EL (cell line): ENCODE results near the gene APBA2.

Experiments
- DNase-seq: peaks from one replicate; pipeline ENCODE4 v3.0.0-alpha.2; 2016

APBA2 gene

DNA sequence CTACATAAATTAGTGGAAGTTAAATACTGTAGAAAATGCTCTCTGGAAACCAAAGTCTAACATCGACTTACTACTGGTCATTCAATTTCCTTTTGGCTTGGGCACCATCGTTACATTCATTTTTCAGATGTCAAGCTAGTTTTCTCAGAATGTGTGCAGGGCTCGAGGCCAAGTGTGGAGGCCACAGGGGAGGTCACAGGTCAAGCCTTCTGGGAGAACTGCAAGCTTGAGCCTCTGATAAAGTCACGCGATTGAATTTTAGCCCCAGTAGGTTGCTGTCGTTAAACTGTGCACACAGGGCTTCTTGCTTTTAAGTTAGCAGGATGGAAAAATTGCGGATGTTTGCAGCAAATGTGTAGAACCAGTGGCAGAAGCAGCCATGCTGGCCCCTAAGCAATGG lies 182.2 kb downstream of the APBA2 start:
- DNase-seq, result no peak

DNA sequence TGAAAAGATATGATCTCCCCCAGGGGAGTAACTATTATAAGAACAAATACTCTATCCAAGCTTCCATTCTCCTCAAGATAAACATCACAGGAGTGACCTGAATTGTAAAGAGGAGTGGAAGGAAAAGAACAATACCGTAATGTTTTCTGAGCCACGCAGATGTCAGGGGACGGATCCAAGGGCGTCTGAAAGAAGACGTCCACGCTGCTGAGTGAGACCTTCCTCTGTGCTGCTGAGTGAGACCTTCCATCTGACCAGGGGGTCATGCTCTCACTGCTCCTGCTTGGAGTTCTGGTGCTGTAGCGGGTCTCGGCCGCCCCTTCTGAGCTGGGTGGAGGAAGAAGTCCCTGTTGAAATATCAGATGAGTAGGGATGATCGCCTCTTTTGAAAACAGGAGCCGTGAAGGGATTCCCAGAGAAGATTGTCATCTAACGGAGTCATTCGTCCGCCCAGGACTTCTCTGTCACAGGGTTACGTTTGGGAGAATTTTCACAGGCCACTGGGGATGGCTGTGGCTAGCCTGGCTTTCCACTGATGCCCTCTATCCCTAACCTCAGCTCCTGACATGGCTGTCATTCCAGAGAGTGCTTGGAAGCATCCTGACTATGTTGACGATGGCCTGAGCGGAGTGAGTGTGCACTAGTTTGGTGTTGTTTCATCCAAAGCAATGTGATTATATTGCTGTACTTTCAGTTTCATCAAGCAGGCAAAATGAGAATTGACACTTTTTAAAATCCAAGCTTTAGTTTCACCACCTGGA lies 184.9 kb downstream of the APBA2 start:
- DNase-seq, result no peak

DNA sequence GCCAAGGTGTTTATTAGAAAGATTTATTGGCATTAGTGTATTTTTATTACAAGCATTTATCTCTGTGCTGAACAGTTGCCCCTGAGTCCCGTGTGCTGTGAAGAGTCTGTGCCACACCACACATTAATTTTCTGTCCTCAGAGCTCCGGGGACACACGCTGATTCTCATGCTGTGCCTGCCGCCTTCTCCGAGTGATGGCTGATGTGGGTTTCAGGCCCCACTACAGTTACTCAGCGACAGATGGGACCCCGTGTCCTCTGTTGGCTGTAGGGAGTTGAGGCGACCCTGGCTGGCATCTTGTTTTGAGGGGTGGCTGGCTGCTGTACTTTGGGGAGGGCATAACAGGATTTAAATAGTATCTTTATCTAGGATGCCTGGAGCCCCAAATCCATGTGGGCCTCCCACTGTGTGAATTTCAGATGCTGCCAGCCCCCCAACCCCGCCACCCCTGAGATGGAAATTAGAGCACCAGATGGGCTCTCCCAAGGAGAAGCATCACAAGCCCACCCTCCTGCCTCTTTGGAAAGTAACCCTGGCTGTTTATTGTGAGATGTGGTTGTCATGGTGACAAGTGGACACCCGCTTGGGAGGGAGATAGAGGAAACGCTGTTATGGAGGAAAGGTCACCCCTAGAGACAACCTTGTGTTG lies 185.6 kb downstream of the APBA2 start:
- no peak for DNase-seq

DNA sequence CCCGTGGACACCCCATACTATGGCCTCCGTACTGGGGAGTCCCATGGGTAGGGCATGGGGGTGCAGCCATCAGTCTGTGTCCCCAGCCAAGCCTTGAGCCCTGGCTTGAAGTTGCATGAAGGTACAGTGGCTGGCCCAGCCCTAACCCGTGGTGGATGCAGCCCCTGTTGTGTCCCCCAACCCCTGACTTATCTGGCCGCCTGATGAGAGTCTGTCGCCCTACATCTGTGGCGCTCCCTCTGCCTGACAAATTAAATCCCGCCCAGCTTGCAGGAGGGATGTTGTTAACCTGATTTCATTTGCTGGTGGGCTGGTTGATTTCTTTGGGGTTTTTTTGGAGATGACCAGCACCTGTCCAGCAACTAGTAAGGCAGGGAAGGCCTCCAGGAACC lies 186.1 kb downstream of the APBA2 start:
- DNase-seq, result no peak

DNA sequence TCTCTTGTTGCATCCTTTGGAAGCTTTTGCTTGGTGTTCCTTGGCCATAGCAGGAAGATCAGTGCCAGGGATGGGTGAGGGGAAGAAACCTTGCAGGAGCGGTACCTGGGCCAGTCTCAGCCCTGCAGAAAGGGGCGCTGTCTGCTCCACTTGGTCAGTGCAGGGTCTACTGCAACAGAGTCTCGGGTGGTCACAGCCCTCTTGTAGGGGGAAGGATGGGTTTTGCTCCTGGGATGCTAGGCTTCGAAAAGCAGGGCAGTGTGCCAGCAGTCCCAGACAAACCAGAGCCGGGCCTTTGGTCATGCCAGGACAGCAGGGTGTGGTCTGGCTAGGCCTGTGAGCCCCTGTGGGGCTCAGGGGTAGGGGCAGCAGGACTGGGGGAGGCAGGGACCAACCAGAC lies 186.7 kb downstream of the APBA2 start:
- DNase-seq, result no peak

DNA sequence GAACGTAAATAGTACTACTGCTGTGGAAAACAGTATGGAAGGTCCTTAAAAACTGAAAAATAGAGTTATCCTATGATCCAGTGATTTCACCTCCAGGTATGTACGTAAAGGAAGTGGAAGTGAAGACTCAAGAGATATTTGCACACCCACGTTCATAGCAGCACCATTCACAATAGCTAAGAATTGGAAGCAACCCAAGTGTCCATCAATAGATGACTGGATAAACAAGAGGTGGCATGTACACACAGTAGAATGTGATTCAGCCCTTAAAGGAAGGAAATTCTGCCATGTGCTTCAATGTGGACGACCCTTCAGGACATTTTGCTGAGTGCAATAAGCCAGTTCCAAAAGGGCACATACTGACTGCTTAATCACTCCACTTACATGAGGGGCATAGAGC lies 188.3 kb downstream of the APBA2 start:
- DNase-seq, result no peak

DNA sequence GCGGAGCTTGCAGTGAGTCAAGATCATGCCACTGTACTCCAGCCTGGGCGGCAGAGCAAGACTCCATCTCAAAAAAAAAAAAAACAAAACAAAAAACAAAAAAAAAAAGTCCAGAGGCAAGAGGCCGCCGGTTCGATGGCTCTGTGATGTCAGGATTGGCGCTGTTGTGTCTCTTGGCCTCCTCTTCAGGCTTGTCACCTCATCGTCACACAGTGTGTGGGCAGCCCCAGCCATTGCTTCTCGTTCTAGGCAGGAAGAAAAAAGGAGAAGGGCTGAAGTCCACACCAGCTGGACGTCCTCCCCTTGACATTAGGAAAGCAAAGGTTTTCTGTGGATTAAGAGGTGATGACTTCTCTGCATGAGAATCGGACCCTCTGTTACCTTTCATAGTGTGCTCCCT lies 192.8 kb downstream of the APBA2 start:
- DNase-seq, result no peak

DNA sequence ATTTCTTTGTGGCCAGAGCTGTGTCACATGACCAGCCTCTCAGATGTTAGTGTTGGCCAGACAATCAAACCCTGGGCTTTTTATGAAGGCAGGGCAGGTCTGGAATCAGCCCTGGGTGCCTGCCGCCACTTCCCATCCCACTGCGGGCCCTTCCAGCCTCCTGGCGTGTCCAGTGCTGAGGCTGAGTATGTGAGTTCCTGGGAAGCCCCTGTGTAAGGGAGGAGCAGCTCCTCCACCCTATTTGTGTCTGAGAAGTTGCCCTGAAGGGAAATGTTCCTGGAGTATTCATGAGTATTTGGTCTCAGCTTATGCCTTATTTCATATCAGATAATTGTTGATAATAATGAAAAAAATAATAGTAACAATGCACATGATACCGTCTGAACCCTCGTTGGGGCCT lies 193.7 kb downstream of the APBA2 start:
- DNase-seq, result no peak

DNA sequence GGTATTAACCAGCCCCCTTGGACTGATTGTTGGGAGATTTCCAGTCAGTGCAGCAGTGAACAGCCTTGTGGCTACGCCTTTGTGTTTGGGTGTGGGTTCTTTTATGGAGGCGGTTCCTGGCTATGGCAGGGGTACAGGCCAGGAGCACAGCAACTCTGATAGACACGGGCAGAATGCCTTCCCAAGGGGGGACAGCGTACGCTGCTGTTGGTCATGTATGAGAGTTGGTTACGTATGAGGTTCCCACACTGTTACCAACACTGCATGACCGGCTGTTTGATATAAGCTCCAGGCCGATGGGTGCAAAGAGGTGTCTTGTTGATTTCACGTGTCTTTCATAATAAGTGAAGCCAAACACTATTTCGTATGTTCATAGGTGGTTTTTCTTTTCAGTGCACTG lies 196.0 kb downstream of the APBA2 start:
- no peak for DNase-seq

DNA sequence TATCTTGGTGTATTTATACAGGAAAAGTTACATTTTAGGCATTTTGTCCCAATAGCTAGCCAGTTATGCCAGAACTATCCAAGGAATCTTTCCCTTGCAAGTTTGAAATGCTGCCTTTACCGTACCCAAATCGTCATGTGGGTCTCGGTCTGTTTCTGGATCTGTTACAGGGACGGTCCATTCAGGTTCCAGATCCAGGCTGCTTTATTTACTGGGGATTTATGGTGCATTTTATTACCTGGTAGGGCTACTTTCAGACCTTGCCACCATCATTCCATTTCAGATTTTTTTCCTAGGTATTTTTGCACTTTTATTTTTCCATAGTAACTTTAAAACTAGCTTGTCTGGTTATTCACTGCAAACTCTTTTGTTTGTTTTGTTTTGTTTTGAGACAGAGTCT lies 197.4 kb downstream of the APBA2 start:
- no peak for DNase-seq

DNA sequence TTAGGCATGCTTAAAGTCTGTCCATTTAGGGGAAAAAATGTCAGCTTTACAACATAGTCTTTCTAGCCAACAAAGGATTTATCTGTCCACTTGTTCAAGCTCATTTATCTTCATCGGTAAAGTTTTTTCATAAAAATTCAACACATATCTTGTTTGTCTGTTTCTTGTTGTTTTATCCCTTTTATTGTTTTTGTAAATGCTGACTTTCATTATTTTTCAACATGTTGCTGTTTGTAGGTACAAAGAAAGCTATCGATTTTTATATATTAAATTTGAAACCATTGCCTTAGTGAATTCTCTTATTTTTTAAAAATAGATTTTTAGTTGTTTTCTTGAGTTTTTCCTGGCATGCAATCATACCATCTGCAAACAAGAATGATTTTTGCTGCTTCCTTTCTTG lies 198.1 kb downstream of the APBA2 start:
- no peak for DNase-seq

DNA sequence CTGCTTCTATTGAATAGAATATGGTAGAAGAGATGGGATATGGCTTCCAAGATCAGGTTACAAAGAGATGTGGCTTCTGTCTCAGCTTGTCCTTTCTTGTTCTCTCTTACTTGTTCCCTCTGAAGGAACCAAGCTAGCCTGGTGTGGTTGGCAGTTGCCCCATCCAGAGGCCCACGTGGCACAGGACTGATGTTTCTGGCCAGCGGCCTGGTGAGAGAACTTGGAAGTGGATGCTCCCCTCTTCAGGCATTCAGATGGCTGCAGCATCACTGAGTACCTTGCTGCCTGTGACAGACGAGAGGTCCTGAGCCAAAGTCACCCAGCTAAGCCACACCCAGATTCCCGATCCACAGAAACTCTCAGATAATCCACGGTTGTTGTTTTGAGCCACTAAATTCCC lies 200.2 kb downstream of the APBA2 start:
- DNase-seq, result no peak

DNA sequence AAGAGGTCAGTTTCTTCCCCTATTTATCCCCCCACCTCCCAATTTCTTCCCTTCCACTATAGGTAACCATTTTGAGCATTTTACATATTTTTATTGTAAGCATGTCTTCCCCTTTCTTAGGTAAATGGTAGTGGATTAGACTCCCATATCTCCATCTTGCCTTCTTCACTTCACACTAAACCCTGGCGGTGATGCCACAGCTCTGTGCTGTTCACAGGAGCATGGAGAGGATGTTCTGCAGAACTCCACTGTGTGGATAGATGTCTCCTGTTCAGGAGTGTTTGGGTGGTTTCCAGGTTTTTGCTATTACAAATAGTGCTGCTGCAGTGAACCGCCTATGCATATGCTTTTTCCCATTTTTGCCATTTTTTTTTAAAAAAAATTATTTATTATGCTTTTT lies 201.1 kb downstream of the APBA2 start:
- DNase-seq, result no peak

DNA sequence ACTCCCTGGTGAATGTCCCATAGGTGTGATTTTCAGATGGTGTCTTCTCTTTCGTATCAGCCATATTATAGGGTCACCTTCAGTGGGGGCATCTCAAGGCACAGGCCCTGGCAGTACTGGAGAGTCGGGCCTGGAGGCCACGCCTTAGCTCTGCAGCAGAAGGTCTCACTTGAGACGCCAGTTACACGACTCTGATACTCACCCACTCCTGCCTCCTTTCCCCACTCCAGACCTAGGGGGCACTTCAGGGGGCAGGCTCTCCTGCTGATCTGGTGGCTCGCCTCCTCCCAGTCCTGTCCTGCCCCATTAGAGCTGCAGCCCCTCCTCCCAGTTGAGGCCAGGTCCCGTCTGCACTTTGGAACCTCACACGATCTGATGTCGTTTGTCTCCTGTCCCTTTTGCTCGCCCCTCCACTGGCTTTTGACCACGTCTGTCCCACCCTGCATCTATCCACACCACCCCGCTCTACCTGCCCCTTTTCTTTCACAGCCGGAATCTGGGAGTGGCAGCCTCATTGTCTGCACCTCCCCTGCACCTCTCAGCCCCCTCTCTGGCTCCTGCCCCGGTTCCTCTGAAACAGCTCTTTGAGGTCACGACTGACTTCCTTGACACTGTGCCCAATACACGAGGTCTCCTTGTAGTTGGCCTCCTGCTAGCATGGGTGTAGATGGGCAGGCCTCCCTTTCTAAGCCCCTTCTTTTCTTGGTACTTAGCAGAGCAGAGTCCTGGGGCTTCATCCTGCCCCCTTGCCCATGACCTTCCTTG lies 201.9 kb downstream of the APBA2 start:
- DNase-seq, result no peak

DNA sequence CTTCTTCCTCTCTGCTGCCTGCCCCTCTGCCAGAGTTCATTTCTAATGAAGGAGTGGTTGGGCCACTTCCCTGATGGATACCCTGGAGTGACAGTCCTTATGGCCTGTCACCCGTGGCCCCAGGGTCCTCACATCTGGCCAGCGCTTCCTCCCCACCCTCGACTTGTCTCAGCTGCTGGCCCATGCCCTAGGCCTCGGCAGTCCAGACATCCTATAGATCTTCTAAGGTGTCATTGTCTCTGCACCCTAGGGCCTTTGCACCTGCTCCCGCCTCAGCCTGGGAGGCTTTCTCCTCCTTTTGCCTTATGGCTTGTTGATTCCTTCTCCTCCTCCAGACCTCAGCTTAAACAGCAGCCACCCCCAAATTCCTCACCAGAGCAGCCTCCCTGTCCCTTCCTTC lies 202.9 kb downstream of the APBA2 start:
- DNase-seq, result no peak

DNA sequence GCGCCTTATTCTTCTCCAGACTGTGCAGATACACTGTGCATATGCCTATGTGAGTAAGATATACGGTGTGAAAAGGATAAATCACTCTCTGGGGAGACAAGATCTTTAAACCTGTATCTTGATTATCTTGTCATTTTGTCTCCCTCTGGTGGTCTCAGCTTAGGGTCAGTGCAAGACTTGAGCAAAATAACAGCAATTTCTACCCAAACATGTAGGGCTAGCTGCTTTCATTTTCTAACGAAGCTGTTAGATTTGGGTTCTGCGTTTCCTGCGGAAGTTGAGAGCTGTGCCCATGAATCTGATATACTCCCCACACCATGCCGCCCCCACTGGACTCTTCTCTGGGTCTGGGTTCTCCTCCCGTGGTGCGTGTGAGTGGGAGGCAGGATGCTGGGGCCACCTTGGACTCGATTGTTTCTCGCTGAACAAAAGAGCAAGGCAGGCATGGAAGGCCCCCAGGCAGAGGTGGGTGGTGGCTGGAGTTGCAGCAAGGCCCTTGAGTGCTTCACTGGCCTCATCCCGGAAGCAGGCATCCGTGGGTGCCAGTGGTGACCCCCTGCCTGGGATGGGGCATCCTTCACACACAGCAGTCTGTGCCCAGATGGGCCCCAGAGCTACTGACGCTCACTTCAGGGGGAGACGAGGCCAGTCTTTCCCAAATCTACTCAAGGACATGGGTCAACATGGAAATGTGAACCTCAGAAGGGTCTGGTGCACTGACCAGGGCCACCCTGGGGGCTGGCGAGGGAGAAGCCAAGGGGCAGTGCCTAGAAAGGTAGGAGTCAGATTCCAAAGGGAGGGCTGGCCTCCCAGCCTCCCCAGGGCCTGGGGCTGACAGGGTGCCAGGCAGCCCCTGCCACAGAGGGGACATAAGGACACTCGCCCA lies 204.2 kb downstream of the APBA2 start:
- no peak for DNase-seq

DNA sequence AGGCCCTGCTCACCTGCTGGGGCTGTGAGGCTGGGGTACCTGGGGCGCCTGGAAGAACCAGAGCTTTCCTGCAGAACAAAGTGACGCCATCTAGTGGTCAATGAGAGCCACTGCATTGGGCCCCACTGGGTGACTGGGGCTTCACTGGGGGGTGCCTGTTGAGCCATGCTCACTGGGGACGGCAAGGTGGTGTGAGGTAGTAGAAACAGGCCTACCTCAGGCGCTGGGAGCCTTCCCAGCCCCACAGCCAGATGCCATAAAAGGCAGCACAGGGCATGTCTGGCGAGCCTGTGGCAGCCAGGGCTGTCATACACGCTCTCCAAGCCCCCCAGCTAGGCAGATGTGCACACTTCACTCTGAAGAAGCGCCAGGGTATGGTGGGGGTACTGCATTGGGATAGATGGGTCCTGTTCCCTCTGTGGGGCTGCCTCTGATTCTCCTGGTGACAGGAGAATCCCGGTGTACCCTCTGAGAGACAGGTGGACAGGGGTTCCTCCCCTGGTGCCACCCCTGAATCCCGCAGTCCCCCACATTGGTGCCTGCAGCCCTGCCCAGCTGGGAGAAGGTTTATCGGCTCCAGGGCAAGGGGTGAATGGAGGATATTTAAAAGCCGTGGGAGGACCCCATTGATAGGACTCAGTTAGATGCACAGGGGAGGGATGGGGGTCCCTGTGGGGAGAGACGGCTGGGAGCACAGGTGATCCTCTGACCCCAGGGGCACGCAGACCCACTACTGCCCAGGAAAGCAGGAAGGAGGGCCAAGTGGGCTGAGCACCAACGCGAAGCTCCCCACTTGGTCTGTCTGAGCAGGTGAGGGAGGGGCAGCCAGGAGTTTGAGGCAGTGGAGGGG lies 205.1 kb downstream of the APBA2 start:
- DNase-seq, result peak; percentile 32

DNA sequence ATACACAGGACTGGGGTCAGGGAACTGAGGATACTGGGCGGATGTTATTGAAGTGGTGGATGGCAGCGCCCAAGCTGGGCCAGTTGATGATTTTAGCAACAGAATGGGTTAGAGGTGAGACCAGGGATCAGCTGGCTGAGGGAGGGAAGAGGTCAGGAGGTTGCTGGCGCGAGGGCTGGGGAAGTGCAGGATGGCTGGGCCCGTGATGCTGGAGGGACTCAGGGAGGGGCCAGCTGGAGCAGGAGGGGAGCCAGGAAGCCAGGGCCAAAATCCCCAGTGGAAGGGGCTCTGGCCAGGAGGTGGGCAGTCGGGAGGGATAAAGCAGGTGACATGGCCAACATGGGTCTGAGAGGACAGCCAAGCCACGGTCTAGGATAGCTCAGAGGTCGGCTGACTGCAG lies 205.9 kb downstream of the APBA2 start:
- DNase-seq, result no peak

DNA sequence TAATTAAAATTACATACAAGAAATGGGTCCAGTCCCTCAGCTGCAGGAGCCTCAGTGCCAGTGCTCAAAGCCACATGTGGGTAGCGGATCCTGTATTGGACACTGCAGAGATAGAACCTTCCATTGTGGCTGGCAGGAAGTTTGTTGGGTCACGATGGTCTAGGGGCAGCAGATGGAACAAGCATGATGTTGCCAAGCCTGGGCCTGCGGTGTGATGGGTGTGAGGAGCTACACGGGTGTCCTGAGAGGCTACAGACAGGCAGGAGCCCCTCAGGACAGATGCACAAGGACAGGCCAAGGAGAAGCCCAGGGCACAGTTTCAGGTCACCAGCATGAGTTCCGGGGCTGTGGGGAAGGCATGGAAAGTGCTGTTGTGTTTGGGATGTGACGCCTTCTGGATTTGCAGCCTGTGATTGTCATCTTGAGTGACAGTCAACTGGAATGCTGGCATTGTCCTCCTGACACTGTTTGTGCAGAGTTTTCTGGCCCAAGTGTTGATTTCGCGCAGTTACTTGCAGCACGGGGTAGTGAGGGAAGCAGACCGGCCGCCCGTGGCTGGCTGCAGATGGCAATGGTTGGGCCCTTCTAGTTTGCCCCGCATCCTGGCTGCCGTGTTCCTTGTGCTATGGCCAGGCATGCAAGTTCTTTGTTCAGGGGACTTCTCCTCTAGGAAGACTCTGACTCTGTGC lies 206.7 kb downstream of the APBA2 start:
- no peak for DNase-seq

DNA sequence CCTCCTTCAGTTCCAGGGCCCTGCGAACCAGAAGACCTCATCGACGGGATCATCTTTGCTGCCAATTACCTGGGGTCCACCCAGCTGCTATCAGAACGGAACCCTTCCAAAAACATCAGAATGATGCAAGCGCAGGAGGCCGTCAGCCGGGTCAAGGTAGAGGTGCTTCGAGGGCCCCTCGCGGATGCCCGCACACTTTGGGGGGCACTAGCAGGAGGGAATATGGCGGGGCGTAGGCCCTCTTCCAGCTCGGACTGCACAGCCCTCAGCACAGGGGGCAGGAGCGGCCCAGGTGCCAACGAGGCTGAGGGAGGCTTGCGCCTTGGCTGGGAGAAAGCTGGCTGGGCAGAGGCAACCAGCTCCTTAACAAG lies 207.3 kb downstream of the APBA2 start:
- DNase-seq, result no peak

DNA sequence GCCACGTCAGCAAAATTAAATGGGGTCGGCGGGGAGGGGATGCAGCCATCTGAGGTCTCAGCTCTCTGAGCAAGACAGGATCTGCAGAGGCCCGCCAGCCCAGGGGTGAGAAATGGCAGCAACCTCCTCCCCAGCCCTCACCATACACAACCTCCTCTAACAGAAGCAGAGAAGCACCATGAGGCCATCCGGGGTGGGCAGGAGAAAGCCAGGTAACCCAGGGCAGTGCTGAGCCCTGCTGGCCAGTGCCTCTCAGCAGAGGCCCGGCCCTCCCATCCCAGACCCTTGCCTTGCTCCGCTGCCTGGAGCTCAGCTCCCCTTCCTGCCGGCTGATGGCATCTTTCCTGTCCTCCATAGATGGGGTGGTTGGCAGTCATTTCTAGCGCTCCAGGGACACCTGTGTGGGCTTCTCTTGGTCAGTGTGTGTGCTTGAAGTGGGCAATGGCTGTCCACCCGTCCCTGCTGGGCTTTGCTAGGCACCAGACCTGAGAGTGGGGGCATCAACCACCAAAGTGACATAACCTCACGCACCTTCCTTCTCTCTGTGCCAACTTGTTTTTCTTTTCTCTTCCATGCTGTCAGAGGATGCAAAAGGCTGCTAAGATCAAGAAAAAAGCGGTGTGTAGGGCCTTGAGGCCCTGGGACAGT lies 208.0 kb downstream of the APBA2 start:
- DNase-seq, result no peak
